Measurements from ENCODE around the gene CLCN2.

DNA sequence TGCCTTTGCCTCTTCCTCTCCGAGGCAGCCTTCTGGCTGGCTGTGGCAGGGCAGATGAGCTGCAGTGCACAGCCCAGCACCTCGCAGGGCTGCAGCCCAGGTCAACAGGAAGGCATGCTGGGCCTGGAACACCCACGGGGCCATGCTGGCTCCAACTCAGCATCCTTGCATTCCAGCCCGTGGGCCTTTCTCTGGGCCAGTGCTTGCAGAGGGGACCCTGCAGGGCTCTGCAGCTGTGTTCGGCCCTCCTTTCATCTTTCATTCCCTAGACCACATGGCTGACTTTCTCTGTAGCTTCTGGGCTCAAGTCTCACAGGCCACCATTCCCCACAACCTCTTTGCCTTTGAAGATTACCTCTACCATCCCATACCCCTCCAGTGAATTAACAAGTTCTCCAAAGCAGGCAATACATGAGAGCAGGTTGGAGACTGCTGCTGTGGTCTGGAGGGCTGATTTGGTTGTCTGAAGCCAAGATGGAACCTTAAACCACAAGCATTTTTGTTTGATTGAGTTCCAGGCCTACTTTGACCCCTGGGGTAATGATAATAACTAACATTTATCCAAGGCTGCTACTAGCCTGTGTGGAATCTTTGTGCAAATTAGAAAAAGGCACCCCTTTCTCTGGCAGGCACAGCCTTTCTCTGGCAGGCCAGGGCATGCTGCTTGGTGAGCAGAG is 18.1 kb downstream of the CLCN2 start:
- TF ChIP-seq, protein P1, sequence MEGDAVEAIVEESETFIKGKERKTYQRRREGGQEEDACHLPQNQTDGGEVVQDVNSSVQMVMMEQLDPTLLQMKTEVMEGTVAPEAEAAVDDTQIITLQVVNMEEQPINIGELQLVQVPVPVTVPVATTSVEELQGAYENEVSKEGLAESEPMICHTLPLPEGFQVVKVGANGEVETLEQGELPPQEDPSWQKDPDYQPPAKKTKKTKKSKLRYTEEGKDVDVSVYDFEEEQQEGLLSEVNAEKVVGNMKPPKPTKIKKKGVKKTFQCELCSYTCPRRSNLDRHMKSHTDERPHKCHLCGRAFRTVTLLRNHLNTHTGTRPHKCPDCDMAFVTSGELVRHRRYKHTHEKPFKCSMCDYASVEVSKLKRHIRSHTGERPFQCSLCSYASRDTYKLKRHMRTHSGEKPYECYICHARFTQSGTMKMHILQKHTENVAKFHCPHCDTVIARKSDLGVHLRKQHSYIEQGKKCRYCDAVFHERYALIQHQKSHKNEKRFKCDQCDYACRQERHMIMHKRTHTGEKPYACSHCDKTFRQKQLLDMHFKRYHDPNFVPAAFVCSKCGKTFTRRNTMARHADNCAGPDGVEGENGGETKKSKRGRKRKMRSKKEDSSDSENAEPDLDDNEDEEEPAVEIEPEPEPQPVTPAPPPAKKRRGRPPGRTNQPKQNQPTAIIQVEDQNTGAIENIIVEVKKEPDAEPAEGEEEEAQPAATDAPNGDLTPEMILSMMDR (IDR thresholded peaks at IDR 0.05; ENCODE audit: insufficient read depth, low read depth, low read length), result no peak
- TF ChIP-seq EZH2 (IDR thresholded peaks at IDR 0.05; ENCODE audit: insufficient read depth, low read length), result no peak

Data from astrocyte (in vitro differentiated cells and primary cell).